Gastrocnemius medialis (tissue), 4 donors: ENCODE data around the gene COL28A1.

ENCODE experiments used
- POLR2A ChIP-seq, 2 donors: fragments of 450-650 bp; IDR thresholded peaks; one replicate each; pipeline ENCODE4 v1.6.1; 2017; ENCODE audit warnings: antibody characterized with exemption in 2 of 2, mild to moderate bottlenecking in 2 of 2, moderate library complexity in 2 of 2
- TF ChIP-seq, protein P1 (sequence below), 5 experiments: fragments of 450-650 bp in 3 of 5; fragments of 200-600 bp in 2 of 5; sonication (generic) in 2 of 5; IDR thresholded peaks in 4 of 5; conservative IDR thresholded peaks in 1 of 5; 1 replicate in 4 of 5; 2 replicates in 1 of 5; pipeline ENCODE4 v1.5.1; 2016 to 2019; ENCODE audit warnings: antibody characterized with exemption in 5 of 5, mild to moderate bottlenecking in 3 of 5, moderate library complexity in 3 of 5

DNA sequence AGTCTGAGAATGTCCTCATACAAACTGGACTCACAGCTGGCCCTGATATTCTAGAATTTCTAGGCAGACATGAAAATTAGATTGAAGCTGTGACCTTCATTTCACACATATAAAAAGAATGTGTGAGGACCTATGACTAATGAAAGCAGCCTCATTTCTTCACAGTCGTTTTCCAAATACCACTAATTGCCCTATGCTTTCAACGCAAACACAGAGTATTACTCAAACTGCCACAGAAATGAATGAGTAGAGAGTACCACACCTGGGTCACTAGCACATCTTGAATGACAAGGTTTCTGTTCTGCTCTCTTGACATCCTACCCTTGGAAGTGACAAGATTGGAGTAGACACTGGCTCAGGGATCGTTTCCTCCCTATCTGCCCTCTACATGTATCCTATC lies 211.0 kb downstream of the COL28A1 start:
- TF ChIP-seq, protein P1, sequence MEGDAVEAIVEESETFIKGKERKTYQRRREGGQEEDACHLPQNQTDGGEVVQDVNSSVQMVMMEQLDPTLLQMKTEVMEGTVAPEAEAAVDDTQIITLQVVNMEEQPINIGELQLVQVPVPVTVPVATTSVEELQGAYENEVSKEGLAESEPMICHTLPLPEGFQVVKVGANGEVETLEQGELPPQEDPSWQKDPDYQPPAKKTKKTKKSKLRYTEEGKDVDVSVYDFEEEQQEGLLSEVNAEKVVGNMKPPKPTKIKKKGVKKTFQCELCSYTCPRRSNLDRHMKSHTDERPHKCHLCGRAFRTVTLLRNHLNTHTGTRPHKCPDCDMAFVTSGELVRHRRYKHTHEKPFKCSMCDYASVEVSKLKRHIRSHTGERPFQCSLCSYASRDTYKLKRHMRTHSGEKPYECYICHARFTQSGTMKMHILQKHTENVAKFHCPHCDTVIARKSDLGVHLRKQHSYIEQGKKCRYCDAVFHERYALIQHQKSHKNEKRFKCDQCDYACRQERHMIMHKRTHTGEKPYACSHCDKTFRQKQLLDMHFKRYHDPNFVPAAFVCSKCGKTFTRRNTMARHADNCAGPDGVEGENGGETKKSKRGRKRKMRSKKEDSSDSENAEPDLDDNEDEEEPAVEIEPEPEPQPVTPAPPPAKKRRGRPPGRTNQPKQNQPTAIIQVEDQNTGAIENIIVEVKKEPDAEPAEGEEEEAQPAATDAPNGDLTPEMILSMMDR (IDR thresholded peaks at IDR 0.05 in 4 of 5, conservative IDR thresholded peaks at IDR 0.05 in 1 of 5) = no peak
- no peak for TF ChIP-seq POLR2A (IDR thresholded peaks at IDR 0.05)
